GM21447 (cell line): ENCODE data around the gene CACNA1S.

ENCODE experiments used
- ATAC-seq: cut with Tn5 transposase; IDR thresholded peaks from one replicate; pipeline ENCODE4 v1.9.1; 2021; ENCODE audit not compliant: unreplicated experiment

The CACNA1S gene

GRCh38 chr1:201112173-201112731 lies at the start of gene CACNA1S:
TSS of gene CACNA1S (minus strand) at chr1:201112426. CDS start at chr1:201112339, 87 bp downstream.
- no peak for ATAC-seq

GRCh38 chr1:201157949-201158348 lies 45.7 kb upstream of the CACNA1S start:
- no peak for ATAC-seq

GRCh38 chr1:201156819-201157218 lies 44.6 kb upstream of the CACNA1S start:
- ATAC-seq, result no peak

GRCh38 chr1:201156346-201156745 lies 44.1 kb upstream of the CACNA1S start:
- ATAC-seq, result no peak

- no peak for ATAC-seq
These were observed 43.1 kb upstream of the CACNA1S start for GRCh38 chr1:201155354-201155753.

GRCh38 chr1:201154389-201155165 lies 42.4 kb upstream of the CACNA1S start, which contains the start of gene TMEM9:
TSS of gene TMEM9 (minus strand) at chr1:201154474. CDS start at chr1:201153923, 551 bp downstream.
- peak; percentile 99 for ATAC-seq

- peak; percentile 75 for ATAC-seq
These were observed 41.5 kb upstream of the CACNA1S start for GRCh38 chr1:201153474-201154388.

- no peak for ATAC-seq
These were observed 37.2 kb upstream of the CACNA1S start for GRCh38 chr1:201149400-201149799.

- no peak for ATAC-seq
These were observed 35.3 kb upstream of the CACNA1S start for GRCh38 chr1:201147396-201148015.

GRCh38 chr1:201146626-201147390 lies 34.6 kb upstream of the CACNA1S start:
- no peak for ATAC-seq

- no peak for ATAC-seq
These were observed 33.6 kb upstream of the CACNA1S start for GRCh38 chr1:201145816-201146215.

- no peak for ATAC-seq
These were observed 32.9 kb upstream of the CACNA1S start for GRCh38 chr1:201145132-201145531.

GRCh38 chr1:201144701-201145100 lies 32.5 kb upstream of the CACNA1S start:
- no peak for ATAC-seq

GRCh38 chr1:201143726-201144635 lies 31.8 kb upstream of the CACNA1S start:
- ATAC-seq, result no peak

GRCh38 chr1:201142849-201143725 lies 30.9 kb upstream of the CACNA1S start:
- no peak for ATAC-seq

- ATAC-seq, result no peak
These were observed 30.0 kb upstream of the CACNA1S start for GRCh38 chr1:201142011-201142848.

GRCh38 chr1:201141418-201141817 lies 29.2 kb upstream of the CACNA1S start:
- ATAC-seq, result no peak

GRCh38 chr1:201140941-201141260 lies 28.7 kb upstream of the CACNA1S start:
- no peak for ATAC-seq
